H1 (cell line): Measurements from ENCODE around the gene PLOD1. TPM values are rescaled to one million over a fixed set of nuclear protein-coding genes. Genes with fewer than 3 reads are reported as not detected.

Experiments used
- EGR1 ChIP-seq: IDR thresholded peaks from 2 replicates; pipeline ENCODE4 v1.6.1; 2011; ENCODE audit warnings: low read depth, low read length, borderline replicate concordance
- SUZ12 ChIP-seq: fragments of 200-600 bp; sonication (generic); IDR thresholded peaks from 2 replicates; pipeline ENCODE4 v1.6.1; 2012; ENCODE audit warnings: mild to moderate bottlenecking, inconsistent platforms, low read length, moderate library complexity, mixed read lengths
- TCF12 ChIP-seq: IDR thresholded peaks from 2 replicates; pipeline ENCODE4 v1.6.1; 2011; ENCODE audit warnings: low read depth, mild to moderate bottlenecking, low read length
- polyA plus RNA-seq, 7 experiments: library from polyadenylated mRNA; depleted of rRNA in 3 of 7; stranded (reverse) in 5 of 7; unstranded in 2 of 7; fragments of >200 nt in 5 of 7; fragments of 200-250 nt in 2 of 7; gene quantifications; 1 replicate in 5 of 7; 2 replicates in 1 of 7; 4 replicates in 1 of 7; pipeline versions ENCODE4 v1.2.1 to v1.2.3, GENCODE V29; 2011 to 2013; ENCODE audit warnings: missing spikeins in 2 of 7, mixed read lengths in 2 of 7
- total RNA-seq: library from RNA; stranded (reverse); fragmentation: NEBNext Ultra II Directional; extraction: Animal tissue kit (Norgen Biotek cat#: 25700); gene quantifications from 2 replicates; pipeline ENCODE4 v1.2.1, GENCODE V29; 2021

Gene PLOD1
- total and polyA plus RNA-seq, 2 of the 8 experiments (the other 6 are each of a cell fraction or from before 2014, with no cell fraction given): 44.9 to 51.8 TPM

DNA sequence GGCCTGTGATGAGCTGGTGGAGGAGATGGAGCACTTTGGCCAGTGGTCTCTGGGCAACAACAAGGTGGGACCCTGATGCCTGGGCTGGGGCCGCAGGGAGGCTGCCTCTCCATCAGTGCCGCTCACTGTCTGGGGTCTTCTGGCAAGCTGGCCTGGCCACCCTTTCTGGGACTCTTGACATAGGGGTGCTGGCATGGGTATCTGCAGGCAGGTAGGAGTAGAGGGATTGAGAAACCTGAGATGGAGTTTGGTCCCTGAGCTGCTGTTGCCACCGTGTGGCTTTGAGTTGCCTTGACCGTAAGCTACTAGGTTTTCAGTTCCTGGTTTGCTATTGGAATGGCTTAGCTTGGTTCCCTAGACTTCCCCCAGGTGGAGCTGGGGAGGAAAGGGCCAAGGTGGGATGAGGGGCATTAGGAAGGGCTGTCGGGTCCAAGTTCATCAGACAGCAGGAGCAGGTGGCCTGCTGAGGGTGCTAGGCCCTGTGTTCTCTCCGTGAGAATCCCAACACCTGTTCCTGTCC, 32.6 kb downstream of the PLOD1 start (continued):
- TF ChIP-seq EGR1 (no peak), TCF12 (0 out of 2 replicates have a peak, but pooled peaks have one; percentile 44), SUZ12 (no peak)
